Activated naive CD8-positive, alpha-beta T cell treated with anti-CD3 and anti-CD28 coated beads, Interleukin-2, amount 50 U/mL, for 24 hours (primary cell): ENCODE measurements around the gene ARHGAP31.
"Not testable (repeated sequence)": the region's sequence is repeated elsewhere in the genome, so short reads cannot be mapped to it uniquely, and the experiment has no call there.

Experiments used
- ATAC-seq: fragments of 150-1000 bp; cut with Tn5 transposase; one replicate; pipeline ENCODE4 v1.10.0; 2021
- DNase-seq: peaks from one replicate; pipeline ENCODE4 v3.0.0; 2021
- H3K27ac Mint-ChIP-seq: one replicate; pipeline ENCODE4 v1.8.0; 2021; ENCODE audit warnings: mild to moderate bottlenecking, mixed read lengths
- H3K27me3 Mint-ChIP-seq: one replicate; pipeline ENCODE4 v1.8.0; 2021; ENCODE audit warnings: mixed read lengths
- H3K36me3 Mint-ChIP-seq: one replicate; pipeline ENCODE4 v1.8.0; 2021; ENCODE audit warnings: low read depth, mixed read lengths
- H3K4me1 Mint-ChIP-seq: one replicate; pipeline ENCODE4 v1.8.0; 2021; ENCODE audit warnings: mixed read lengths
- H3K4me3 Mint-ChIP-seq: one replicate; pipeline ENCODE4 v1.8.0; 2021; ENCODE audit warnings: mild to moderate bottlenecking, moderate library complexity, mixed read lengths
- H3K9me3 Mint-ChIP-seq: one replicate; pipeline ENCODE4 v1.8.0; 2021; ENCODE audit warnings: mixed read lengths

The ARHGAP31 gene

GRCh38 chr3:119362940-119363725 lies 69.0 kb downstream of the ARHGAP31 start:
- Mint-ChIP-seq H3K9me3 (no peaks in the 10 kb centered on the region), H3K4me1 (no peaks in the 10 kb centered on the region), H3K27me3 (no peaks in the 10 kb centered on the region), H3K36me3 (peaks cover 5% of the 10 kb centered on the region), H3K4me3 (no peak overlapping the region), H3K27ac (no peak overlapping the region)
- ATAC-seq (no peak), DNase-seq (no peak)

DNA sequence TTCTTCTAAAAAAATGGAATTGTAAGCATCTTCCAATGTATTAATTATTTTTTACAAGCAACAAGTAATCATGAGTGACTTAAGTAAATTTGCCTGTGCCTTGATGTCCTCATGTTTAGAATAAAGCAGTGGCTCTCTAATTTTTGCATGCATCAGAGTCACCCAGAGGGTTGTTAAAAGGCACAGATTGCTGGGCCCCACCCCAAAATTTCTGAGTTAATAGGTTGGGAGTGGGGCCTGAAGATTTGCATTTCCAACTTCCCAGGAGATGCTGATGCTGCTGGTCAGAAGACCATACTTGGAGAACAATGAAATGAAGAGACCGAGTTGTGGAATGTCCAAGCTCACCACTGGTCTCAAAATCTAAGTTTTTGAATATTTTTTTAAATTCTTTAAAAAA lies 70.2 kb downstream of the ARHGAP31 start:
- Mint-ChIP-seq H3K4me1 (no peaks in the 10 kb centered on the region), H3K27ac (no peak overlapping the region), H3K4me3 (no peak overlapping the region), H3K36me3 (peaks cover 10% of the 10 kb centered on the region), H3K9me3 (no peaks in the 10 kb centered on the region), H3K27me3 (no peaks in the 10 kb centered on the region)
- ATAC-seq (no peak), DNase-seq (no peak)

DNA sequence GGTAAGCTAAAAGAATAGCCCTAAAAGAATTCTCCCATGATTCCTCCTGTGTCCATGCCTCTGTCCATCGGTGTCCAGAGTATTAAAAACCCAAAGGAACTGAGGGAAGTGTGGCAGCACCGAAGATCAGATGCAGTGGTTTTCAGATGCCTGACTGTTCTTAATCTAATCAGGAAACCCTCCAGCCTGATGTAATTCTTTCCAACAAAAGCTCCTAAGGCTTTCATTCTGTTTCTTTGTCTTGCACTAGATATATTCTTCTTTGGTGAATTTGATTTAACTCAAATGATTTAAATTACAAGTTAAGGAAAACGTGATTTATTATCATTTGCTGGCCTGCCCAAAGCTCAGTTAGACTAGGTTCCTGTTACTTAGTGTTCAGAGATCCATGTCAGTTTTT lies 71.2 kb downstream of the ARHGAP31 start:
- DNase-seq = no peak
- Mint-ChIP-seq H3K36me3 (peaks cover 10% of the 10 kb centered on the region), H3K4me3 (no peak overlapping the region), H3K27me3 (no peaks in the 10 kb centered on the region), H3K4me1 (no peaks in the 10 kb centered on the region), H3K27ac (no peak overlapping the region), H3K9me3 (no peaks in the 10 kb centered on the region)
- no peak for ATAC-seq

DNA sequence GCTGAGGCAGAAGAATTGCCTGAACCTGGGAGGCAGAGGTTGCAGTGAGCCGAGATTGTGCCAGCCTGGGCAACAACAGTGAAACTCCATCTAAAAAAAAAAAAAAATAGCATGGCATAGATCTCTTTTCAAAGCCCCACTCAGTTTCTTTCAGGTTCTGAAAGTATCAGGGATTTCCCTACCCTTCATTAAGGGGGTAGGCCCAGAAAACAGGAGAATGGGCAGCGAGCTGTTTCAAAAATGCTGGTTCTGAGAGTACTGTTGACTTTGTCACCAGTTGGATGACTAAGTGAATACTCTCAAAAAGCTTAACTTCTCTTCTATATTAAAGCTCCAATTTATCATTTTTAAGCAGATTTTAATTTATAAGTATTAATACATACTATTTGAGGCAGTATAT lies 72.8 kb downstream of the ARHGAP31 start:
- Mint-ChIP-seq H3K36me3 (peaks cover 12% of the 10 kb centered on the region), H3K27me3 (no peaks in the 10 kb centered on the region)
- no peak for DNase-seq

GRCh38 chr3:119368298-119368697 lies 74.1 kb downstream of the ARHGAP31 start:
- ATAC-seq = no peak
- Mint-ChIP-seq H3K27me3 (no peaks in the 10 kb centered on the region), H3K9me3 (no peaks in the 10 kb centered on the region)

More for the DNA sequence above, 72.8 kb downstream of the ARHGAP31 start:
- Mint-ChIP-seq H3K27ac (no peak overlapping the region), H3K4me3 (no peak overlapping the region), H3K4me1 (no peaks in the 10 kb centered on the region), H3K9me3 (no peaks in the 10 kb centered on the region)
- ATAC-seq = no peak

GRCh38 chr3:119371786-119372185 lies 77.6 kb downstream of the ARHGAP31 start:
- not testable (repeated sequence) for DNase-seq, H3K9me3 Mint-ChIP-seq, ATAC-seq, H3K4me3 Mint-ChIP-seq, H3K4me1 Mint-ChIP-seq, H3K27me3 Mint-ChIP-seq, H3K27ac Mint-ChIP-seq
- H3K36me3 Mint-ChIP-seq = peaks cover 19% of the 10 kb centered on the region

More at GRCh38 chr3:119368298-119368697, 74.1 kb downstream of the ARHGAP31 start:
- DNase-seq = no peak
- Mint-ChIP-seq H3K4me3 (no peak overlapping the region), H3K36me3 (peaks cover 12% of the 10 kb centered on the region), H3K27ac (no peak overlapping the region), H3K4me1 (no peaks in the 10 kb centered on the region)

- DNase-seq = no peak
- no peak overlapping the region for H3K27ac Mint-ChIP-seq
- ATAC-seq = no peak
- H3K36me3 Mint-ChIP-seq = peaks cover 12% of the 10 kb centered on the region
- H3K4me3 Mint-ChIP-seq = no peak overlapping the region
- H3K4me1 Mint-ChIP-seq = no peaks in the 10 kb centered on the region
- no peaks in the 10 kb centered on the region for H3K27me3 Mint-ChIP-seq
- no peaks in the 10 kb centered on the region for H3K9me3 Mint-ChIP-seq
Observed at GRCh38 chr3:119375106-119375505, 80.9 kb downstream of the ARHGAP31 start.

DNA sequence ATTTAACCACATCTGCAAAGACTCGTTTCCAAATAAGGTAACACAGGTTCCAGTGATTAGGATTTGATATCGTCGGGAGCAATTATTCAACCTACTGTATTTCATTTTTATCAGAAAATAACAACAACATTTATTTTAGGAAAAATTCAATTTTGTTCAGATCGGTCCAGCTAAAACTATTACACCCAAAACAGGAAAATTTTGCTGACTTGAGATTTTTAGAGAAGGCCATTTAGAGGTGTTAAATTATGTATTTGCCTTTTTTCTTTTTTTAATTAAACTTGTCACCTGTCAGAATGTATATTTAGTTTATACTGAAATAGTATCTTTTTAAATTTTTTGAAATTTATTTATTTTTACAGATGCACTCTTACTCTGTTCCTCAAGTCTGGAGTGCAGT lies 81.3 kb downstream of the ARHGAP31 start:
- no peak for ATAC-seq
- H3K36me3 Mint-ChIP-seq = peaks cover 12% of the 10 kb centered on the region

DNA sequence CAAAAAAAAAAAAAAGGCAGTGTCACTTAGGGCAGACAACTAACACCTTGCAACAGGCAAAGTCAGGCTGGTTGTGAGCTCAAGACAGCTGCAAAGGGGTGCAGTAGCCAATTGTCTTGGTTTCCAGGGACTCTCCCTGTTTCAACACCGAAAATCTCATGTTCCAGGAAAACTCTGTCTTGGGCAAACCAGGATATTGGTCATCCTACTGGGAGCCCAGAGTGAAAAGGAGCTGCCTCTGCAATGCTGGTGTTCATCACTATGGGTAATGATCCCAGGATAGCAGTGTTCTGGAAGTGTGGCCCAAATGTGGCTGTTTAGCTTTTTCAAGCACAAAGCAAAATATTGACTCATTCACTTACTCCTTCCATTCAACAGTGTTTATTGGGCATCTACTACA lies 82.6 kb downstream of the ARHGAP31 start:
- peaks cover 14% of the 10 kb centered on the region for H3K36me3 Mint-ChIP-seq
- no peak overlapping the region for H3K27ac Mint-ChIP-seq
- no peaks in the 10 kb centered on the region for H3K9me3 Mint-ChIP-seq
- no peaks in the 10 kb centered on the region for H3K4me1 Mint-ChIP-seq
- ATAC-seq (no peak), DNase-seq (no peak)
- H3K4me3 Mint-ChIP-seq = no peak overlapping the region
- no peaks in the 10 kb centered on the region for H3K27me3 Mint-ChIP-seq

More for the DNA sequence above, 81.3 kb downstream of the ARHGAP31 start:
- no peak for DNase-seq
- Mint-ChIP-seq H3K27me3 (no peaks in the 10 kb centered on the region), H3K27ac (no peak overlapping the region), H3K4me1 (no peaks in the 10 kb centered on the region), H3K4me3 (no peak overlapping the region), H3K9me3 (no peaks in the 10 kb centered on the region)

GRCh38 chr3:119378259-119378803 lies 84.1 kb downstream of the ARHGAP31 start:
- Mint-ChIP-seq H3K9me3 (no peaks in the 10 kb centered on the region), H3K4me1 (no peaks in the 10 kb centered on the region), H3K4me3 (no peak overlapping the region), H3K27me3 (no peaks in the 10 kb centered on the region), H3K36me3 (peaks cover 27% of the 10 kb centered on the region), H3K27ac (no peak overlapping the region)
- no peak for DNase-seq
- no peak for ATAC-seq

DNA sequence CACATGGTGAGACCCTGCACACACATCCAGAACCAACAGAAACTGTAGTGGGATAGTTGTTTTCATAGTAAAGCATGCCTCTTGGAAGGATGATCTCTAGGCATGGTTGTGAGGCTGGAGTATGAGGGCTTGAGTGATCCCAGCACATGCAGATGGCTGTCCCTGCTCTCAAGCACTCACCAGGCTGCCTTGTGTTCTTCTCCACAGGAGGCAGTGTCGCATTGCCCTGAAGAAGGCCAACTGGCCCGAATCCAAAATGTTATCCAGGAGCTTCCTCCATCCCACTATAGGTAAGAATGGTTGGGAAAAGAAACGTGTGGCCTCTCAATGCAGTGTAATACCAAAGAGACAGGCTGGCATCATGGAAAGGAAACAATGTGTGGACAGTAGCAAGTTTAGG lies 86.5 kb downstream of the ARHGAP31 start:
- no peak overlapping the region for H3K4me3 Mint-ChIP-seq
- H3K27me3 Mint-ChIP-seq = no peaks in the 10 kb centered on the region
- no peaks in the 10 kb centered on the region for H3K9me3 Mint-ChIP-seq
- peaks cover 27% of the 10 kb centered on the region for H3K36me3 Mint-ChIP-seq
- DNase-seq = no peak
- H3K4me1 Mint-ChIP-seq = no peaks in the 10 kb centered on the region
- H3K27ac Mint-ChIP-seq = no peak overlapping the region
- ATAC-seq = no peak

DNA sequence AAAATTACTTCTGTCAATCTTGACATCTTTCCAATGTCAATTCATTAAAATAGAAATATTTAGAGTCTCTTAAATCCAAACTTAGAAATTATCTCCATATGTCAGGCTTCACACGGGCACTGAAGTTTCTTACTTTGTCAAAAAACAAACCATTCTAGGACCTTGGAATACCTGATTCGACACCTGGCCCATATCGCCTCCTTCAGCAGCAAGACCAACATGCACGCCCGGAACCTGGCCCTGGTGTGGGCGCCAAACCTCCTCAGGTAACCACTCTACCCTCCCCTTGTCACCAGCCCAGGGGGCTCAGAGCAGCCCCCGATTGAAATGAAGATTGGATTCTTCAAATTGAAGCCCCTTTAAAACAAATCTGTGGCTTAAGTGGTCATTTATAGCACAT lies 88.0 kb downstream of the ARHGAP31 start:
- H3K27me3 Mint-ChIP-seq = no peaks in the 10 kb centered on the region
- H3K27ac Mint-ChIP-seq = no peak overlapping the region
- no peaks in the 10 kb centered on the region for H3K4me1 Mint-ChIP-seq
- DNase-seq (no peak), ATAC-seq (no peak)
- peaks cover 22% of the 10 kb centered on the region for H3K36me3 Mint-ChIP-seq
- no peak overlapping the region for H3K4me3 Mint-ChIP-seq
- no peaks in the 10 kb centered on the region for H3K9me3 Mint-ChIP-seq

GRCh38 chr3:119388577-119388976 lies 94.4 kb downstream of the ARHGAP31 start:
- no peak for DNase-seq
- Mint-ChIP-seq H3K27me3 (no peaks in the 10 kb centered on the region), H3K27ac (no peak overlapping the region), H3K9me3 (no peaks in the 10 kb centered on the region), H3K4me1 (no peaks in the 10 kb centered on the region), H3K36me3 (peaks cover 23% of the 10 kb centered on the region), H3K4me3 (no peak overlapping the region)
- ATAC-seq = no peak

- H3K27me3 Mint-ChIP-seq = no peaks in the 10 kb centered on the region
- no peak overlapping the region for H3K27ac Mint-ChIP-seq
- DNase-seq (no peak), ATAC-seq (no peak)
- H3K4me1 Mint-ChIP-seq = peaks cover 7% of the 10 kb centered on the region
- H3K36me3 Mint-ChIP-seq = peaks cover 29% of the 10 kb centered on the region
- H3K9me3 Mint-ChIP-seq = no peaks in the 10 kb centered on the region
- no peak overlapping the region for H3K4me3 Mint-ChIP-seq
Observed at GRCh38 chr3:119395923-119396358, 101.8 kb downstream of the ARHGAP31 start.

DNA sequence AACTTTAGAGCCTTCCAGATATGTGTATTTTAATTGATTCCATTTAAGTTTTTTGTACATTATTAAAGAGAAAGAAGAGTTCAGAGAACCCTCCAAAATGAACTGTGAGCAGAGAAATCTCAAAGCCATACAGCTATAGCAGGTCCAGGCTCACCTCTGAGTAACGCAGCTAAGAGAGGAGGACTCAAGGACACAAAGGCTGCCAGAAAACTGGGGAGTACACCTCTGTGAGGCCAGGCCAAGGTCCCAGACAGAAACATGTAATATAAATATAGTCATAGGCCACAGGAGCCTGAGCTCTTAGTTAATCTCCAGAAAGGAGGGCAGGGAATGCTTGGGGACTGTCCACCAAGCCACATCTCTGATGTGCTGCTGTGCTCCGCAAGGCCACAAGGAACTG lies 102.7 kb downstream of the ARHGAP31 start:
- Mint-ChIP-seq H3K9me3 (no peaks in the 10 kb centered on the region), H3K4me3 (no peak overlapping the region), H3K36me3 (peaks cover 27% of the 10 kb centered on the region), H3K27ac (no peak overlapping the region), H3K4me1 (peaks cover 9% of the 10 kb centered on the region), H3K27me3 (no peaks in the 10 kb centered on the region)
- no peak for DNase-seq
- ATAC-seq = no peak
